Suprapubic skin (tissue), 2 donors: ENCODE data around the gene JPH3.

Source experiments
- EP300 ChIP-seq: sonication (generic); formaldehyde crosslinking; IDR thresholded peaks from one replicate; pipeline ENCODE4 v1.6.1; 2017; ENCODE audit warnings: antibody characterized with exemption
- POLR2A ChIP-seq, 2 donors: fragments of 450-650 bp; IDR thresholded peaks; one replicate each; pipeline ENCODE4 v1.6.1; 2017; ENCODE audit warnings: antibody characterized with exemption in 2 of 2, mild to moderate bottlenecking in 2 of 2, moderate library complexity in 2 of 2

DNA sequence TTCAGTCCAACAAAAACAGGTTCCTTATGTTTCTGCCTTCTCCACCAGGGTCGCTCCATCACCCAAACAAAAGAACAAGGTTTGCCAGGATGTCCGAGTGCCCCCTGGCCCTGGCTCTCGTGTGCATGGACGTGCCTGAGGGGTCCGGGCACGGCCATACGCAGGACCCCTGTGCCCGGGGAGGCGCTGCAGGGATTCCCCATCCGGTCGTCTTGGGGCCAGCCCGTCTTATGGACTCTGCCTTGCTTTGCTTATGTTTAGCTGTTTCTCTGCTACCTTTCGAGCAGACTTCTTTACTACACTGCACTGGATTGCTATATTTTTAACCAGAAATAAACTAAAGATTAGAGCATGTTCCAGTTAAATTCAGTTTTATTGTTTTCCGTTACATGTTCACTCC, 95.5 kb downstream of the JPH3 start:
- TF ChIP-seq EP300 (no peak), POLR2A (IDR thresholded peaks at IDR 0.05) (no peak)
